BJ (cell line): ENCODE results near the gene VTA1. TPM values are rescaled to one million over a fixed set of nuclear protein-coding genes. Genes with fewer than 3 reads are reported as not detected.

ENCODE experiments used
- CTCF ChIA-PET: fragments of 350-600 bp; formaldehyde crosslinking; extraction: SDS; loops from one replicate; lab custom pipeline; 2021; ENCODE audit warnings: antibody characterized with exemption, inconsistent platforms; lab: Yijun Ruan, JAX
- POLR2A ChIA-PET: fragments of 300-600 bp; sonication (Branson Sonifier 250); formaldehyde crosslinking; extraction: SDS; loops from one replicate; lab custom pipeline; 2021; ENCODE audit warnings: antibody characterized with exemption; lab: Charles Lee
- DNase-seq: peaks from one replicate; pipeline ENCODE4 v3.0.0-alpha.2; 2011; ENCODE audit warnings: low read depth
- H3K27me3 ChIP-seq: 2 replicates; pipeline ENCODE4 v1.6.0; 2011; ENCODE audit warnings: low read length; ENCODE audit not compliant: control insufficient read depth, insufficient read depth
- H3K36me3 ChIP-seq: 2 replicates; pipeline ENCODE4 v1.5.1; 2011; ENCODE audit warnings: low read length; ENCODE audit not compliant: control insufficient read depth, insufficient read depth
- H3K4me3 ChIP-seq: 2 replicates; pipeline ENCODE4 v1.5.1; 2011; ENCODE audit warnings: low read depth, mild to moderate bottlenecking, control low read depth, low read length
- polyA plus RNA-seq: library from polyadenylated mRNA; depleted of rRNA; stranded (reverse); fragments of >200 nt; gene quantifications from 2 replicates; pipeline ENCODE4 v1.2.3, GENCODE V29; 2011; rRNA removed
- TF ChIP-seq, protein P1 (sequence below): IDR thresholded peaks from 2 replicates; pipeline ENCODE4 v1.5.1; 2011; ENCODE audit warnings: low read depth, mild to moderate bottlenecking, control low read depth, inconsistent platforms, low read length, moderate library complexity; ENCODE audit not compliant: insufficient read depth

Gene VTA1
- polyA plus RNA-seq, 1 experiment: 66.7 TPM

DNA sequence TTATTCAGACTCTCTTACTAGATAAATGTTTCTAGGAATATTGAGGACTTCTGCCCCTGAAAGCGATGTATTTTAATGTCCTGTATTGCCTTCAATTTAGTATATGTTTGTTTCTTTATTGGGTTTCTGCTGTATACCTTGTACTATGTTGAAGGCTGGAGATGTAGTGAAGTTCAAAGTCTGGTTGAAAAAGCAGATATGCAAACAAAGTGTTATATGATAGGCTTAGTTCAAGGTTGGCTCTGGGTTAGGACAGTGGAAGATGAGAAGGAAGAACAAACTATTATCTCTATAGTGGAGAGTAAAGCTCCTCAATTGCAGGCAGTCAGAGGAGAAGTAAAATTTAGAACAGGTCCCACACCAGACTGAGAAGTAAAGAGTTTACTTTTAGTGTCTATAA is 118.4 kb downstream of the VTA1 start:
- ChIA-PET POLR2A (no interaction called here), CTCF (no interaction called here)
- no peaks in the 10 kb centered on the region for H3K27me3 ChIP-seq
- TF ChIP-seq, protein P1, sequence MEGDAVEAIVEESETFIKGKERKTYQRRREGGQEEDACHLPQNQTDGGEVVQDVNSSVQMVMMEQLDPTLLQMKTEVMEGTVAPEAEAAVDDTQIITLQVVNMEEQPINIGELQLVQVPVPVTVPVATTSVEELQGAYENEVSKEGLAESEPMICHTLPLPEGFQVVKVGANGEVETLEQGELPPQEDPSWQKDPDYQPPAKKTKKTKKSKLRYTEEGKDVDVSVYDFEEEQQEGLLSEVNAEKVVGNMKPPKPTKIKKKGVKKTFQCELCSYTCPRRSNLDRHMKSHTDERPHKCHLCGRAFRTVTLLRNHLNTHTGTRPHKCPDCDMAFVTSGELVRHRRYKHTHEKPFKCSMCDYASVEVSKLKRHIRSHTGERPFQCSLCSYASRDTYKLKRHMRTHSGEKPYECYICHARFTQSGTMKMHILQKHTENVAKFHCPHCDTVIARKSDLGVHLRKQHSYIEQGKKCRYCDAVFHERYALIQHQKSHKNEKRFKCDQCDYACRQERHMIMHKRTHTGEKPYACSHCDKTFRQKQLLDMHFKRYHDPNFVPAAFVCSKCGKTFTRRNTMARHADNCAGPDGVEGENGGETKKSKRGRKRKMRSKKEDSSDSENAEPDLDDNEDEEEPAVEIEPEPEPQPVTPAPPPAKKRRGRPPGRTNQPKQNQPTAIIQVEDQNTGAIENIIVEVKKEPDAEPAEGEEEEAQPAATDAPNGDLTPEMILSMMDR: no peak
- no peaks in the 10 kb centered on the region for H3K36me3 ChIP-seq
- no peak for DNase-seq
- H3K4me3 ChIP-seq: no peak overlapping the region

DNA sequence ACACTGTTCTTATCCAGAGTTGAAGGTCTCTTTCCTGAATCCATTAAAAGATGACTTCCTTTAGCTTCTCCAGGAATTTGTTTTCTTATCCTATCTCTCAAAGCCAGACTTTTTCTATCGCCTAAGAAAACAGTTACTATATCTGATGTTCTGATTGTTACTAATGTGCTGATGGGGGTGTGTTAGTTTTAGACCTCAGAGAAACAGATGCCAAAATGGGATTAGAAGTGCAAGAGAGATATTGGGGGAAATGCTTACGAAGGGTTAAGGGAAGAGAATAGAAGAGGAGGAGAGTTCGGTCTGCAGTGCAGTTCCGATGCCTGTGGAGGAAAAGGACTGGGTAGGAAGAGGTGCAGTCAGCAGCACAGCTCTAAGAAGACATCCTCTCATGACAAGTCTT is 119.0 kb downstream of the VTA1 start:
- Histone ChIP-seq H3K36me3 (no peaks in the 10 kb centered on the region), H3K4me3 (no peak overlapping the region), H3K27me3 (no peaks in the 10 kb centered on the region)
- POLR2A ChIA-PET: no interaction called here
- CTCF ChIA-PET: interaction anchor here (0.7 kb wide), 1 partner anchor 24 kb away, joined by 3 read pairs; no protein-coding TSS in a partner anchor
- DNase-seq: no peak
- TF ChIP-seq, protein P1: no peak

DNA sequence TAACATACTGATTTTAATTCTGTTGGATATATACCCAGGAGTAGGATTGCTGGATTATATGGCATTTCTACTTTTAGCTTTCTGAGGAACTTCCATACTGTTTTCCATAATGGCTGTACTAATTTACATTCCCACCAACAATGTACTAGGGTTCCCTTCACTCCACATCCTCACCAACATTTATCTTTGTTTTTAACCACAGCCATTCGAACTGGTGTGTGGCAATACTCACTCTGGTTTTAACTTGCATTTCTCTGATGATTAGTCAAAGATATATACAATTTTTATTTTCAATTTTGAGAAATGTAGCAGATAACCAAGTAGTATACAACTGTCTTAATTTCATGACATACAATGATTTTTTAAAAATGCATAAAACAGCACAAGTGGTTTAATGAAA is 124.4 kb downstream of the VTA1 start:
- POLR2A ChIA-PET: no interaction called here
- CTCF ChIA-PET: interaction anchor here (0.6 kb wide), 1 partner anchor 63 kb away, joined by 3 read pairs; no protein-coding TSS in a partner anchor
- Histone ChIP-seq H3K27me3 (no peaks in the 10 kb centered on the region), H3K4me3 (no peak overlapping the region), H3K36me3 (no peaks in the 10 kb centered on the region)
- TF ChIP-seq, protein P1: no peak
- DNase-seq: no peak

Other genes with a start within 250 kb of the VTA1 start
- not detected in 2 replicates for gene GJE1, start 14.3 kb upstream of the VTA1 start, polyA plus RNA-seq
- 0.07 TPM in 1 of 2 replicates, not detected in the other for gene NMBR, start 141 bp upstream of the VTA1 start, polyA plus RNA-seq
- gene ADGRG6, start 154.7 kb downstream of the VTA1 start, polyA plus RNA-seq: 25.4 and 32.9 TPM in 2 replicates